NCI-H446 treated with DMSO at 0.1 percent for 48 hours (cell line): ENCODE results near the gene C11orf71.

Experiments used
- DNase-seq: peaks from one replicate; lab custom pipeline; 2025; lab: John Stamatoyannopoulos, UW

C11orf71 gene

GRCh38 chr11:114399490-114400215 is 658 bp downstream of the C11orf71 start:
- no peak for DNase-seq

DNA sequence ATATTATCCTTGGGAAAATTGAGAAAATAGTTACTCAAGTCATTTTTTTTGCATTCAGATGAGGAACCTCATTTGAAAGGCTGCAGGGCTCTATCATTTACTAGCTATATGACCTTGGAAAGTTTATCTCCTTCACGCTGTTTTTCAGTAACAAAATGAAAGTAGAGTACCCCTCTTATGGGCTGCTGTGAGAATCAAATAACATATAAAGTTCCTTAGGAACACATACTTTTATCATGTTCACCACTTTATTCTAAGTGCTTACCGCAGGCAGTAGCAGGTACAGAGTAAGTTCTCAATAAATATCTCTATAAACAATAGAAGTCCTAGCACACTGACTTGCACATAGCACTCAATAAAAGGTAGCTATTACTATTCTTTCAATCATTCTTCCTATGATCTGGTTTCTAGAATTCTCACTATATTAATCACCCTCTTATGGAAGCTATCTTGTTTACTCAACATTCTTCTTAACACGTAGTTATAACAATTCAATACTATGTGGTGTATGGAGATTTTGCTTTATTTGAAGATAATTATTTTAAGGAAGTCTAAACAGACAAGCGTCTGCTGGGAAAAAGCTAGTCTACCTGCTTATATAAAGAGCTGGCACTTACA is 1.9 kb downstream of the C11orf71 start:
- no peak for DNase-seq

DNA sequence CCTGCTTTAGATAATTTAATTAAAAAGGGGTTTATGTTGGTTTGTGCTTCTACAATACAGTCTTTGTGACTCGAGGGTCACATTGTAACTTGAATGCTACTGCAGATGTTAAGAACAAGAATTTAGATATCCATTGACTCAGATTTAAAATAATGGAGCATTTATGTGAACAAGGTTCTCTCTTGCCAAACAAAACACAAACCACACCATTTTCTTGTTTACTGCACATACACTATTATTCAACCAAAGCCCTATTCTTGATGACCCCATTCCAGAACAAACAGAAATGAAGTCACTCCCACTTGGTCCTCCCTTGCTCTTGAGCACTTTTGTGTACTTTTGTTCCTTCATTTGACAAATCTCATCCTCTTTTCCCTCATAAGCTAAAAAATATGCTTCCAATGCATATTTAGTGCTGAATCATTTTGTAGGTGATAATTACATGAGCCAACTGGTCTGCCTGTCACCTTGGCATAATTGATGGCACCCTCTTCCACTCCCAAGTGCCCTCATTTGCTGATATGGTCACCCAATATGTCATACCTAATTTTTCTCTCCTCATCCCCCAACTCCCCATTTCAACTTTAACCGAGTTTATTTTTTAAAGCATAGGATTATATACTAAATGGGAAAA is 2.8 kb downstream of the C11orf71 start:
- DNase-seq, result no peak

DNA sequence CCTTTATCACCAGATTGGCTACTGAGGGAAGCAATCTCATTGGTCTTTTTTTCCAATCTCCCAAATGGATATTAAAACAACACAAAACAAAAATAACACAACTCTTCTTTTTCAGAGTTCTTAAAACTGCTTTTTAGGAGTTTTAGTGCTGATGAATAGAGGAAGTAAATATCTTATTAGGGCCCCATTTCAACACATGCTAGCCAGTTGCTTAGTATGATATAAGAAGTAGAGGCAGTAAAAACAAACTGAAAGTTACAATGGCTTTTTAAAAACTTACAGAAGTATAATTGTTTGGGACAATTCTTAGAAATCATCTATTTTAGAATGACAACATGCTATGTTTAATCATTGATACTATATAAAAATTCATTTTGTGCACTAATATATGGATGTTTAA is 3.4 kb downstream of the C11orf71 start:
- no peak for DNase-seq

DNA sequence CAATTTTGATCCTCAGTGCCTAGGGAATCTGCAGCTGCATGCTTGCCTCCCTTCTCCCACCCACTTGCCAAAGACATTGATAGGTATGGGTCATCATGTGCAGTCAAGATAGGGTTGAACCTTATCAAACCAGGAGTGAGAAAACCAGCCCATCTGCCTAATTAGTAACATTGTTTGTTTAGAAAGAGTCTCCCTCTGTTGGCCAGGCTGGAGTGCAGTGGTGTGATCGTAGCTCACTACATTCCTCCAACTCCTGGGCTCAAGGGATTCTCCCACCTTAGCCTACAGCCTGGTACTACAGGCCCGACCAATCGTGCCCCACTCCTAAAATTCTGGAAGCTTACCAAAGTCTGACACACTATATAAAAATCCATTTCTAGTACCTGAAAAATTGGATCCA is 4.6 kb downstream of the C11orf71 start:
- no peak for DNase-seq

- no peak for DNase-seq
These were observed 7.3 kb downstream of the C11orf71 start for GRCh38 chr11:114392735-114393667.

- DNase-seq, result no peak
These were observed 13.8 kb downstream of the C11orf71 start for GRCh38 chr11:114386545-114386944.

DNA sequence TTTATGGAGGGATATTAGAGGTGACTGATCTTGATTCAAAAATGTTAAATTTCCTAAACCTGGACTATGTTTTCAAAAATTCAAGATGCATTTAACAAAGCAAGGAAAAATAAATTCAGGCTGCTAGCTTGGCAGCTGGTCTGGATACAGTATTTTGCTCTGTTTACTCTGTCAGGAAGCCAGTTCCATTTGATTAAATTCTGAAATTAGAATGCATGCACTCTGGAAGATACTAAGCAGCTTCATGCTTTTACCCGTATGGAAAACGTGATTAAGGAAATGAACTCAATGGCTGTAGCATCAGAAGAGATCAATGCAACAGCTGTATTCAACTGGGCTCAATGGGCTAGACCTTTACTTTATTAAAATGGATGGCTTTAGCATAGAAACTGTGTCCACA is 14.2 kb downstream of the C11orf71 start:
- DNase-seq, result no peak

DNA sequence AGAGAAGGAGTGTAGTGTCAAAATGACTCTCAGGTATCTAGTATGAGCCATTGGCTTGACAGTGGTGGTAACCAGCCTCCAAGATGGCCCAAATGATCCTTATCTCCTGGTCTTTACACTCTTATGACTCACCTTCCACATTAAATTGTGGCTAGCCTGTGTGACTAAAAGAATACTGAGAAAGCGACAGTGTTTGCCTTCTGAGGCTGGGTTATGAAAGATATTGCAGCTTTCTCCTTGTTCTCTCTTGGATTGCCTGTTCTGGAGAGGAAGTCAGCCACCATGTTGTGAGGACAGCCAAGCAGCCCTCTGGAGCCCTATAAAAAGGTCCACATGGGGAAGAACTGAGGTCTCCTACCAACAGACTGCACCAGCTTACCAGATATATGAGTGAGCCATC is 15.8 kb downstream of the C11orf71 start:
- DNase-seq, result no peak

DNA sequence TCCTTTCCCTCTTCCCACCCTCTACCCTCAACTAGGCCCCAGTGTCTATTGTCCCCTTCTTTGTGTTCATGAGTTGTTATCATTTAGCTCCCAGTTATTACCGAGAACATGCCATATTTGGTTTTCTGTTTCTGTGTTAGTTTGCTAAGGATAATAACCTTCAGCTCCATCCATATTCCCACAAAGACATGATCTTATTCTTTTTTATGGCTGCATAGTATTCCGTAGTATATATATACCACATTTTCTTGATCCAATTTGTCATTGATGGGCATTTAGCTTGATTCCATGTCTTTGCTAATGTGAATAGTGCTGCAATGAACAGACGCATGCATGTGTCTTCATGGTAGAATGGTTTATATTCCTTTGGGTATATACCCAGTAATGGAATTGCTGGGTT is 17.8 kb downstream of the C11orf71 start:
- DNase-seq, result no peak

GRCh38 chr11:114379394-114380069 is 20.8 kb downstream of the C11orf71 start:
- no peak for DNase-seq

GRCh38 chr11:114377612-114378267 is 22.6 kb downstream of the C11orf71 start:
- DNase-seq, result no peak

DNA sequence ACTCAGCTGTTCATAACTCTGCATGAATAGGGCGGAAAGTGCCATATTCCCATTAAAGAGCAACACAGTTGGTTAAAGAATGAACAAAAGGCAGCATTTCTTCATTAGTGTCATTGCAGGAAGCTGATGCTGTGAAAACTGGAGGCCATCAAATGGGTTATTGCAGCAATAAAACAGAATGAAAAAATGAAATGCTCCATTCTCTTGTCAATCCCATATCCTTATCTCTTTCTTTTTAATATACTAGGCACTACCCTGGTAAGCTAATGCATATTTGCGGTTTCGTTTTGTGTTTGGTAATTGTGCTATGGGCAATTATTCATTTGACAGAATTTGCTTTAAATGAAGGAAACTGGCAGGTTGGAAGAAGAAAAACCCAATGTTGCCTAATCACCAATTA is 25.3 kb downstream of the C11orf71 start:
- DNase-seq, result no peak

DNA sequence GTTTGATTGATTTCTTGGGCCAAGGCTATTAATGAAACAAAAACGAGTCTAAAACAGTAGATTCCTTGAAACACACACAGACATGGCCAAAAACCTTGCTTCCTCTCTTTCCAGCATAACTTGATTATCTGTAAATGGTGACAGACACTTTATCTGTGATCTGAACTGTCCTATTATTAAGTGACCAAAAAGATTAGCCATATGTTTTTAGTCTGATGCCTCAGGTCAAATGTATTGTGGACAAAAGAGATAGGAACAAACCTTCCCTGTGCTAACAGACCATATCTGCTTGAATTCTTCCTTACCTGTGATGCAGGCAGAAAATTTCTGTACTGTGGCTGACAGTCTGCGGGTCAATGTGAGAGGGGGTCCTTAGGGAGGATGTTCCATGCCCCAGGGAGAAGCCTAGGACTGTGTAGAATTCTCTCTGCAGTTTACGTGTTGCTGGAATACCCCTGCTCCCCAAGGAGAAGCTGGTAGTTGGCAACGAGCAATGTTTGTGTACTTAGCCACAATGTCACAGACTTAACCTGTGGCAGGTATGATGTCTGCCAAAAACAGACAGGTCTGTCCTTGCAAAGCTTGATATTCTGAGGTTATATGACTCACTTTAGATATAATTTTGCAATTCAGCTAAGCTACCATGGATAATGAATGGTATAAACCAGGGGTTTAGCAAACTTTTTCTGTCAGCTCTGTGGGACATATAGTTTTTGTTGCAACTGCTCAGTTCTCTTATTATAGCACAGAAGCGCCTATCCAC is 31.2 kb downstream of the C11orf71 start:
- no peak for DNase-seq

DNA sequence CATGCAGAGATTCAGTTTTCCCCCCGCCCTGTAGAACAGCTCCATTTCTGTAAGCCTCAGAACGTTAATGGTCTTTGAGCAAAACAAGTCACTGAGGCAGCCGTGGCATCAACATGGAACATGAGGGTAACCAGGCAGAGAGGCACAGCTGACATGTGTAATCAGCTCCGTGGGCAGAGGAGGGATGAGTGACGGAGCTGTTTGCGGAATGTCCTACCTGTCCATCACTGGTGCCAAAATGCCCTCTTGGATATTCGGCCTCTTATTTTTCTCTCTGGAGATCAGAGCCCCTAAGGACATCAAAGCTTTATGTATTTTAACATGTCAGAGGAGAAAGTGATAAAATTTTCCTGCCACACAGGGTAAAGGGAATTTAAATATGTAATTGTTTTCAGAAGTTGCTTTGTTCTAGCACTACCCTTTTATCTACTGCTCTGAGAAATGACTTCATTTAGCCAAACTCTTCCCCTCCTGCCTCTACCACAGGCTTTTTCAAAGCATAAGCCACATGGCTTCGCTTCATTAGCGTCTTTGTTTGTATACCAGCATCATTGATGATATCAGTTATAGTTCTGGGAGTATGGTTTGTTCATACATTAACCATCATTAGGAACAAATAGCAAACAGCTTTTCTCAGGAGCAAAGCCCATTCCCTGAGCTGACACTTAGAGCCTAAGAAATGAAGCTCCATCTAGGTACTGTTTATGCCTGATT is 32.9 kb downstream of the C11orf71 start:
- DNase-seq, result no peak

GRCh38 chr11:114366331-114367243 is 33.7 kb downstream of the C11orf71 start:
- no peak for DNase-seq

GRCh38 chr11:114362958-114363357 is 37.4 kb downstream of the C11orf71 start:
- DNase-seq, result no peak

GRCh38 chr11:114362326-114362725 is 38.0 kb downstream of the C11orf71 start:
- no peak for DNase-seq

- DNase-seq, result no peak
These were observed 41.0 kb downstream of the C11orf71 start for GRCh38 chr11:114359342-114359741.
